Stimulated activated CD4-positive, alpha-beta T cell treated with anti-CD3 and anti-CD28 coated beads, Interleukin-4, amount 100 ng/mL, for 48 hours (primary cell): ENCODE data around the gene RAB3GAP2.
"Not testable (repeated sequence)": the region's sequence is repeated elsewhere in the genome, so short reads cannot be mapped to it uniquely, and the experiment has no call there.

Experiments
- DNase-seq, 2 donors: peaks; one replicate each; pipeline ENCODE4 v3.0.0-alpha.2; 2020; ENCODE audit warnings: low read depth in 2 of 2

The RAB3GAP2 gene

GRCh38 chr1:220137019-220137786, 135.1 kb downstream of the RAB3GAP2 start:
- DNase-seq: no peak

- no peak for DNase-seq
Observed at GRCh38 chr1:220135755-220136154, 136.5 kb downstream of the RAB3GAP2 start.

- no peak for DNase-seq
Observed at GRCh38 chr1:220129479-220130210, 142.6 kb downstream of the RAB3GAP2 start.

- no peak for DNase-seq
Observed at GRCh38 chr1:220127076-220127475, 145.2 kb downstream of the RAB3GAP2 start.

- no peak for DNase-seq
Observed at GRCh38 chr1:220124542-220124941, 147.7 kb downstream of the RAB3GAP2 start.

GRCh38 chr1:220123889-220124288, 148.4 kb downstream of the RAB3GAP2 start:
- peak in 1 of 2 donors; percentile 2 for DNase-seq

- no peak for DNase-seq
Observed at GRCh38 chr1:220123066-220123465, 149.2 kb downstream of the RAB3GAP2 start.

- DNase-seq: no peak
Observed at GRCh38 chr1:220121791-220122530, 150.3 kb downstream of the RAB3GAP2 start.

- DNase-seq: no peak
Observed at GRCh38 chr1:220119043-220119512, 153.2 kb downstream of the RAB3GAP2 start.

- peak in 1 of 2 donors; percentile 16 for DNase-seq
Observed at GRCh38 chr1:220113136-220113695, 159.0 kb downstream of the RAB3GAP2 start.

- not testable (repeated sequence) for DNase-seq
Observed at GRCh38 chr1:220112600-220112999, 159.7 kb downstream of the RAB3GAP2 start.

- not testable (repeated sequence) for DNase-seq
Observed at GRCh38 chr1:220110473-220110872, 161.8 kb downstream of the RAB3GAP2 start.

GRCh38 chr1:220099826-220100225, 172.4 kb downstream of the RAB3GAP2 start:
- no peak for DNase-seq
